Measurements from ENCODE around the gene PPP1R9B.
A peak's percentile ranks its signal among the peaks of the same experiment; 100 is the strongest.

PPP1R9B gene

DNA sequence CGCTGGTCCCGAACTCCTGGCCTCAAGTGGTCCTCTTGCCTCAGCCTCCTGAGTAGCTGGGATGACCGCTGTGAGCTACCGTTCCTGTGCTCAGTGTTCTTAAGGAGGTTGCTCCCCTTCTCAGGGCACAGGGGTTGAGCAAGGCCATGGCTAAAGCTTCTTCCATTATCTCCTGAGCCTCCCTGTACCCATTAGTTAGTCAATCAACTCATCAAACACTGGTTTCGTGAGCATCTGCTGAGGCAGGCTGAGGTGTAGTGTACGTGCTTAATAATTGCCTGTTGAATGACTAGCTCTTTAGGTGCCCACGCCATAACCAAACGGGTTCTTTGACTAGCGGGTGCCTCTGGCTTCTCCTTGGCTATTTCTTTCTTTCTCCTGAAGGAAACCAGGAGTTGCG, 27.0 kb upstream of the PPP1R9B start:
- DNase-seq: no peak
- Histone ChIP-seq H3K27ac (peak overlapping the region; percentile 81), H3K27me3 (ENCODE audit: insufficient read depth, low read depth, severe bottlenecking) (no peaks in the 10 kb centered on the region), H3K36me3 (no peaks in the 10 kb centered on the region), H3K4me3 (ENCODE audit: low read depth, low read length) (no peak overlapping the region), H3K9me3 (ENCODE audit: severe bottlenecking) (no peaks in the 10 kb centered on the region)
- TF ChIP-seq CTCF (IDR thresholded peaks at IDR 0.05; ENCODE audit: low read depth, low read length): no peak

DNA sequence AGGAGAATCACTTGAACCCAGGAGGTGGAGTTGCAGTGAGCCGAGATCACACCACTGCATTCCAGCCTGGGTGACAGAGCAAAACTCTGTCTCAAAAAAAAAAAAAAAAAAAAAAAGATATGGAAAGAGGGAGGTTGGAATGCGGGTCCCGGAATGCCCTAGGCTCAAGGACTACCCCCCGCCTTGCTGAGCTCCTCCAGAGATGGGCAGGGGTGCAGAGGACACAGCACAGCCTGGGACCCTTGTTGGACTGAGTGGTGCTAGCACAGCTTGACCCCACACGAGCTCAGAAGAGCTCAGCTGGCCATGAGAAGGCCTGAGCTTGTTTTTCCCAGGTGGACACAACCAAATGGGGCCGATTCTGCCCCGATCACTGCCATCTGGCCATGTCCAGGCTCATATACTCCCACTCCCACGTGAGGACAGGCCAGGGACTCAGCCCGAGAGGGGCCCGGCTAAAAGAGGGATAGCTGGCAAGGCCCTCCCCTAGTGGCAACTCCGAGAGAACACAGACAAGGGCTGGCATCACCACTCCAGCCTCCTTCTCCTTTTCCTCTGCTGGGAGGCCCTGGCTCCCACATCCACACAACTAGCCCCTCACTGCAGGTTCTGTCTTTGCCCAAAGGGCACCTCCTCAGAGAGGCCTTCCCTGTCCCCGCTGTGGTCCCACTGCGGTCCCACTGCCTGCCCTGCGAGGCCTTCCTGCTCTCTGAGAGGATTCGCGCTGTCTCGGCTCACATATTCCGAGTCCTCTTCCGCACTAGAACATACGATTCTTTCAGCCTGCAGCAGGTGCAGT, 26.3 kb upstream of the PPP1R9B start:
- no peak overlapping the region for H3K27ac ChIP-seq
- no peak for DNase-seq

GRCh38 chr17:50175035-50175807, 24.7 kb upstream of the PPP1R9B start:
- H3K9me3 ChIP-seq (ENCODE audit: severe bottlenecking): no peaks in the 10 kb centered on the region
- DNase-seq: no peak
- no peaks in the 10 kb centered on the region for H3K27me3 ChIP-seq (ENCODE audit: insufficient read depth, low read depth, severe bottlenecking)
- H3K36me3 ChIP-seq: no peaks in the 10 kb centered on the region
- no peak overlapping the region for H3K4me3 ChIP-seq (ENCODE audit: low read depth, low read length)
- no peak overlapping the region for H3K27ac ChIP-seq
- no peak for TF ChIP-seq CTCF (IDR thresholded peaks at IDR 0.05; ENCODE audit: low read depth, low read length)

More for the DNA sequence above, 26.3 kb upstream of the PPP1R9B start:
- TF ChIP-seq CTCF (IDR thresholded peaks at IDR 0.05; ENCODE audit: low read depth, low read length): peak; percentile 51
- no peaks in the 10 kb centered on the region for H3K27me3 ChIP-seq (ENCODE audit: insufficient read depth, low read depth, severe bottlenecking)
- no peaks in the 10 kb centered on the region for H3K9me3 ChIP-seq (ENCODE audit: severe bottlenecking)
- H3K4me3 ChIP-seq (ENCODE audit: low read depth, low read length): no peak overlapping the region
- H3K36me3 ChIP-seq: no peaks in the 10 kb centered on the region

GRCh38 chr17:50174444-50174843, 24.0 kb upstream of the PPP1R9B start:
- no peaks in the 10 kb centered on the region for H3K9me3 ChIP-seq (ENCODE audit: severe bottlenecking)
- H3K4me3 ChIP-seq (ENCODE audit: low read depth, low read length): no peak overlapping the region
- no peaks in the 10 kb centered on the region for H3K36me3 ChIP-seq
- H3K27ac ChIP-seq: no peak overlapping the region
- DNase-seq: no peak
- H3K27me3 ChIP-seq (ENCODE audit: insufficient read depth, low read depth, severe bottlenecking): no peaks in the 10 kb centered on the region
- no peak for TF ChIP-seq CTCF (IDR thresholded peaks at IDR 0.05; ENCODE audit: low read depth, low read length)

- TF ChIP-seq CTCF (IDR thresholded peaks at IDR 0.05; ENCODE audit: low read depth, low read length): no peak
- Histone ChIP-seq H3K9me3 (ENCODE audit: severe bottlenecking) (no peaks in the 10 kb centered on the region), H3K36me3 (no peaks in the 10 kb centered on the region), H3K4me3 (ENCODE audit: low read depth, low read length) (no peak overlapping the region), H3K27me3 (ENCODE audit: insufficient read depth, low read depth, severe bottlenecking) (no peaks in the 10 kb centered on the region), H3K27ac (no peak overlapping the region)
- no peak for DNase-seq
Measured at GRCh38 chr17:50173335-50173941, 23.0 kb upstream of the PPP1R9B start.

All from WERI-Rb-1 (cell line).